GM12878 (cell line): Measurements from ENCODE around the gene RORB. TPM values are rescaled to one million over a fixed set of nuclear protein-coding genes. Genes with fewer than 3 reads are reported as not detected.

Experiments used
- ATAC-seq: fragments of 200-7000 bp; cut with Tn5 transposase; 3 replicates; pipeline ENCODE4 v1.9.1; 2020; ENCODE audit warnings: mild to moderate bottlenecking, moderate library complexity
- BruUV-seq: library from RNA; stranded (reverse); fragments of 400-500 nt; replicated peaks from 2 replicates; lab custom pipeline; 2021; lab: Mats Ljungman, UMichigan
- CTCF ChIA-PET: fragments of 300-600 bp; sonication (Branson Sonifier 250); formaldehyde crosslinking; extraction: SDS; loops from one replicate; lab custom pipeline; 2021; ENCODE audit warnings: inconsistent platforms; lab: Yijun Ruan, JAX
- POLR2A ChIA-PET: fragments of 350-600 bp; formaldehyde crosslinking; extraction: SDS; loops from one replicate; lab custom pipeline; 2021; ENCODE audit warnings: inconsistent platforms; lab: Charles Lee
- RAD21 ChIA-PET: fragments of 300-600 bp; sonication (Branson Sonifier 250); formaldehyde crosslinking; loops from one replicate; lab custom pipeline; 2023; ENCODE audit warnings: antibody characterized with exemption; ENCODE audit not compliant: unreplicated experiment; lab: Charles Lee
- SMC1A ChIA-PET: fragments of 300-600 bp; sonication (Branson Sonifier 250); formaldehyde crosslinking; loops from one replicate; lab custom pipeline; 2023; ENCODE audit not compliant: unreplicated experiment, uncharacterized antibody; lab: Charles Lee
- DNase-seq: peaks from one replicate; pipeline ENCODE4 v3.0.0-alpha.2; 2011; ENCODE audit warnings: low read depth, low spot score
- FAIRE-seq: peaks from 3 replicates; lab custom pipeline; 2011; peaks lifted over from hg19 to GRCh38; lab: Jason Lieb, UNC
- H2AFZ ChIP-seq: 2 replicates; pipeline ENCODE4 v1.6.0; 2011; ENCODE audit warnings: low read depth, low read length, control low read depth; ENCODE audit not compliant: control insufficient read depth
- H3K27ac ChIP-seq: 2 replicates; pipeline ENCODE4 v1.5.1; 2011; ENCODE audit warnings: control low read depth; ENCODE audit not compliant: control insufficient read depth, insufficient read depth
- H3K27me3 ChIP-seq, 2 experiments: replicated peaks in 1 of 2; 2 replicates each; pipeline versions ENCODE4 v1.6.0 to v1.6.1; 2011; ENCODE audit warnings: low read length in 1 of 2; ENCODE audit not compliant: control insufficient read depth in 2 of 2, insufficient read depth in 2 of 2
- H3K36me3 ChIP-seq, 2 experiments: 2 replicates each; pipeline ENCODE4 v1.5.1; 2011; ENCODE audit warnings: low read length in 1 of 2; ENCODE audit not compliant: control insufficient read depth in 2 of 2, insufficient read depth in 2 of 2
- H3K4me1 ChIP-seq: 2 replicates; pipeline ENCODE4 v1.6.1; 2011; ENCODE audit warnings: mild to moderate bottlenecking, low read length, moderate library complexity, mixed read lengths; ENCODE audit not compliant: control insufficient read depth, insufficient read depth
- H3K4me2 ChIP-seq: 2 replicates; pipeline ENCODE4 v1.6.0; 2011; ENCODE audit warnings: control low read depth; ENCODE audit not compliant: control insufficient read depth, insufficient read depth
- H3K4me3 ChIP-seq: fragments of 200-600 bp; sonication (generic); 2 replicates; pipeline ENCODE4 v1.5.1; 2016
- H3K79me2 ChIP-seq: 2 replicates; pipeline ENCODE4 v1.6.0; 2011; ENCODE audit warnings: low read length; ENCODE audit not compliant: control insufficient read depth, insufficient read depth
- H3K9ac ChIP-seq: 2 replicates; pipeline ENCODE4 v1.8.0; 2011; ENCODE audit warnings: low read length, control low read depth, mixed read lengths; ENCODE audit not compliant: control insufficient read depth, insufficient read depth
- H3K9me3 ChIP-seq: replicated peaks from 3 replicates; pipeline ENCODE4 v1.5.1; 2011; ENCODE audit warnings: mild to moderate bottlenecking, low read length; ENCODE audit not compliant: control insufficient read depth, insufficient read depth
- H4K20me1 ChIP-seq: 2 replicates; pipeline ENCODE4 v1.6.0; 2011; ENCODE audit not compliant: control insufficient read depth, insufficient read depth
- FOXM1 ChIP-seq: IDR thresholded peaks from 2 replicates; pipeline ENCODE4 v1.6.1; 2012; ENCODE audit warnings: low read depth, mild to moderate bottlenecking, inconsistent platforms, low read length, moderate library complexity
- KLF5 ChIP-seq: fragments of 450-650 bp; IDR thresholded peaks from 2 replicates; pipeline ENCODE4 v1.6.1; 2014; ENCODE audit warnings: mild to moderate bottlenecking; ENCODE audit not compliant: partially characterized antibody
- ZZZ3 ChIP-seq: IDR thresholded peaks from 2 replicates; pipeline ENCODE4 v1.6.1; 2011; ENCODE audit warnings: low read depth; ENCODE audit not compliant: control insufficient read depth, insufficient read length
- WGBS: methylation state at CpG from one replicate; pipeline ENCODE4 v1.1.6; 2016; ENCODE audit warnings: low lambda C conversion rate; ENCODE audit not compliant: insufficient replicate concordance, insufficient coverage; ENCODE audit errors: missing lambda C conversion rate; 5-methylcytosine and 5-hydroxymethylcytosine counted together
- in situ Hi-C: fragments of 300-500 bp; cut with MboI; formaldehyde crosslinking; loops from 9 replicates; pipeline ENCODE4 v1.14.3; 2018; ENCODE audit warnings: mixed read lengths
- intact Hi-C: fragments of 100-400 bp; cut with micrococcal nuclease; formaldehyde crosslinking; loops from one replicate; pipeline ENCODE4 v1.14.2; 2022; ENCODE audit not compliant: unreplicated experiment
- polyA plus RNA-seq, 11 experiments: library from polyadenylated mRNA; depleted of rRNA in 4 of 11; unstranded in 6 of 11; stranded (reverse) in 5 of 11; fragments of >200 nt; fragmentation: Nextera tagmentation in 4 of 11; fragmentation: Illumina TruSeq in 1 of 11; extraction: Ambion mirVana in 4 of 11; extraction: Trizol in 1 of 11; gene quantifications; 1 replicate in 1 of 11; 2 replicates in 10 of 11; pipeline versions ENCODE4 v1.2.1 to v1.2.3, GENCODE V29; 2011 to 2016; ENCODE audit warnings: inconsistent platforms in 2 of 11, missing spikeins in 2 of 11, low read depth in 1 of 11
- total RNA-seq, 4 experiments: library from RNA; depleted of rRNA in 3 of 4; stranded (reverse); fragments of >200 nt in 3 of 4; fragmentation: Illumina TruSeq in 1 of 4; extraction: Trizol in 1 of 4; gene quantifications; 2 replicates each; pipeline versions ENCODE4 v1.2.1 to v1.2.3, GENCODE V29; 2013 to 2021
- TF ChIP-seq, protein P1 (sequence below), 3 experiments: IDR thresholded peaks in 2 of 3; conservative IDR thresholded peaks in 1 of 3; 2 replicates each; pipeline ENCODE4 v1.5.1; 2011; ENCODE audit warnings: low read depth in 3 of 3, low read length in 3 of 3, mild to moderate bottlenecking in 3 of 3, control low read depth in 2 of 3, moderate library complexity in 2 of 3, inconsistent platforms in 1 of 3, mixed read lengths in 1 of 3; ENCODE audit not compliant: control insufficient read depth in 2 of 3, insufficient read depth in 1 of 3; ENCODE audit errors: extremely low read depth in 1 of 3

The RORB gene
- total and polyA plus RNA-seq, 10 of the 15 experiments (the other 5 are each of a cell fraction or from before 2014, with no cell fraction given): under 0.01 to 0.01 TPM; not detected in 8

- ChIA-PET CTCF (interaction anchor here (1.0 to 2.1 kb wide), 3 partner anchors 16 to 81 kb away, joined by 4 to 8 read pairs (median 4); no protein-coding TSS in a partner anchor), SMC1A (interaction anchor here (1.0 to 1.2 kb wide), 2 partner anchors 1125 to 1409 kb away, joined by 3 read pairs; no protein-coding TSS in a partner anchor), POLR2A (no interaction called here), RAD21 (no interaction called here)
- in situ Hi-C loops: no loop called here
- DNase-seq (no peak), FAIRE-seq (no peak), ATAC-seq (peak; percentile 45; the same call in 2 of the 3 replicates)
- Histone ChIP-seq H3K9me3 (no peaks in the 10 kb centered on the region), H3K27ac (no peak overlapping the region), H3K36me3 (no peaks in the 10 kb centered on the region), H3K4me1 (no peaks in the 10 kb centered on the region), H3K79me2 (no peaks in the 10 kb centered on the region), H3K27me3 (no peaks in the 10 kb centered on the region), H2AFZ (no peak overlapping the region), H3K4me2 (no peak overlapping the region), H4K20me1 (no peaks in the 10 kb centered on the region), H3K4me3 (no peak overlapping the region), H3K9ac (no peak overlapping the region)
- 0% methylated on average over 3 of the region's 3 CpGs for WGBS
- no TSS peak for BruUV-seq
- TF ChIP-seq FOXM1 (no peak), KLF5 (no peak), ZZZ3 (no peak)
- TF ChIP-seq, protein P1, sequence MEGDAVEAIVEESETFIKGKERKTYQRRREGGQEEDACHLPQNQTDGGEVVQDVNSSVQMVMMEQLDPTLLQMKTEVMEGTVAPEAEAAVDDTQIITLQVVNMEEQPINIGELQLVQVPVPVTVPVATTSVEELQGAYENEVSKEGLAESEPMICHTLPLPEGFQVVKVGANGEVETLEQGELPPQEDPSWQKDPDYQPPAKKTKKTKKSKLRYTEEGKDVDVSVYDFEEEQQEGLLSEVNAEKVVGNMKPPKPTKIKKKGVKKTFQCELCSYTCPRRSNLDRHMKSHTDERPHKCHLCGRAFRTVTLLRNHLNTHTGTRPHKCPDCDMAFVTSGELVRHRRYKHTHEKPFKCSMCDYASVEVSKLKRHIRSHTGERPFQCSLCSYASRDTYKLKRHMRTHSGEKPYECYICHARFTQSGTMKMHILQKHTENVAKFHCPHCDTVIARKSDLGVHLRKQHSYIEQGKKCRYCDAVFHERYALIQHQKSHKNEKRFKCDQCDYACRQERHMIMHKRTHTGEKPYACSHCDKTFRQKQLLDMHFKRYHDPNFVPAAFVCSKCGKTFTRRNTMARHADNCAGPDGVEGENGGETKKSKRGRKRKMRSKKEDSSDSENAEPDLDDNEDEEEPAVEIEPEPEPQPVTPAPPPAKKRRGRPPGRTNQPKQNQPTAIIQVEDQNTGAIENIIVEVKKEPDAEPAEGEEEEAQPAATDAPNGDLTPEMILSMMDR (IDR thresholded peaks at IDR 0.05 in 2 of 3, conservative IDR thresholded peaks at IDR 0.05 in 1 of 3; ENCODE audit: control insufficient read depth in 2 of 3, extremely low read depth in 1 of 3, insufficient read depth in 1 of 3, low read depth in 3 of 3, low read length in 3 of 3): peak in 1 of 3 experiments; percentile 35; a peak in 1 of 6 replicates
- intact Hi-C loops: no loop called here
Measured at GRCh38 chr9:74609671-74610405, 112.7 kb downstream of the RORB start.
